Measurements from ENCODE around the gene APBB2. TPM values are rescaled to one million over a fixed set of nuclear protein-coding genes. Genes with fewer than 3 reads are reported as not detected.

APBB2 gene
- total and polyA plus RNA-seq, 3 donors from 2014 or later, result 19.7 to 77.9 (median 59.8) TPM

- no peak overlapping the region for H3K4me3 ChIP-seq
- DNase-seq, result peak; percentile 14
- no peaks in the 10 kb centered on the region for H3K36me3 ChIP-seq (ENCODE audit: low read depth, missing control alignments)
These were observed 384.8 kb downstream of the APBB2 start for GRCh38 chr4:40829586-40829985.

GRCh38 chr4:40828661-40829060 lies 385.7 kb downstream of the APBB2 start:
- H3K4me1 ChIP-seq, result no peaks in the 10 kb centered on the region
- DNase-seq, result peak; percentile 7
- H3K27me3 ChIP-seq, result no peaks in the 10 kb centered on the region
- WGBS, 2 donors, result 91 to 94% methylated on average over 9 of the region's 9 CpGs
- intact Hi-C loops (cut with DNase I; ENCODE audit: low total_unique reads), result no loop called here
- H3K36me3 ChIP-seq (ENCODE audit: low read depth, missing control alignments), result no peaks in the 10 kb centered on the region
- H3K9me3 ChIP-seq, result no peaks in the 10 kb centered on the region
- H3K4me3 ChIP-seq, result no peak overlapping the region
- TF ChIP-seq CTCF (IDR thresholded peaks at IDR 0.05), result no peak
- no peak for TF ChIP-seq POLR2A (IDR thresholded peaks at IDR 0.05)
- H3K27ac ChIP-seq, result no peak overlapping the region

More at GRCh38 chr4:40829586-40829985, 384.8 kb downstream of the APBB2 start:
- Histone ChIP-seq H3K27ac (no peak overlapping the region), H3K27me3 (no peaks in the 10 kb centered on the region), H3K9me3 (no peaks in the 10 kb centered on the region), H3K4me1 (no peaks in the 10 kb centered on the region)
- intact Hi-C loops (cut with DNase I; ENCODE audit: low total_unique reads), result no loop called here
- TF ChIP-seq CTCF (IDR thresholded peaks at IDR 0.05) (no peak), POLR2A (IDR thresholded peaks at IDR 0.05) (no peak)
- 87 to 88% methylated on average over 4 of the region's 4 CpGs for WGBS, 2 donors

DNA sequence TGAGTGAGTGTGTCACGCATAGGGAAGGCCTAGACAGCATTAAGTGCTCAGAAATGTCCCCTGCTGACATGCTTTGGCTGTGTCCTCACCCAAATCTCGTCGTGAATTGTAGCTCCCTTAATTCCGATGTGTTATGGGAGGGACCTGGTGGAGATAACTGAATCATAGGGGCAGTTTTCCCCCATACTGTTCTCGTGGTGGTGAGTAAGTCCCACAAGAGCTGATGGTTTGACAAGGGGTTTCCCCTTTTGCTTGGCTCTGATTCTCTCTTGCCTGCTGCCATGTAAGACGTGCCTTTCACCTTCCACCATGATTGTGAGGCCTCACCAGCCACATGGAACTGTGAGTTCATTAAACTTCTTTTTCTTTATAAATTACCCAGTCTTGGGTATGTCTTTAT lies 386.6 kb downstream of the APBB2 start:
- Histone ChIP-seq H3K27me3 (no peaks in the 10 kb centered on the region), H3K4me1 (no peaks in the 10 kb centered on the region), H3K27ac (no peak overlapping the region), H3K36me3 (ENCODE audit: low read depth, missing control alignments) (no peaks in the 10 kb centered on the region), H3K9me3 (no peaks in the 10 kb centered on the region), H3K4me3 (no peak overlapping the region)
- TF ChIP-seq POLR2A (IDR thresholded peaks at IDR 0.05) (no peak), CTCF (IDR thresholded peaks at IDR 0.05) (no peak)
- 91 to 96% methylated on average over 6 of the region's 6 CpGs for WGBS, 2 donors
- DNase-seq, result no peak
- intact Hi-C loops (cut with DNase I; ENCODE audit: low total_unique reads), result no loop called here

- no peaks in the 10 kb centered on the region for H3K36me3 ChIP-seq (ENCODE audit: low read depth, missing control alignments)
- no peak for TF ChIP-seq CTCF (IDR thresholded peaks at IDR 0.05)
- TF ChIP-seq POLR2A (IDR thresholded peaks at IDR 0.05), result no peak
- no peaks in the 10 kb centered on the region for H3K9me3 ChIP-seq
- no peak for DNase-seq
- H3K4me1 ChIP-seq, result no peaks in the 10 kb centered on the region
- 76 to 78% methylated on average over 5 of the region's 5 CpGs for WGBS, 2 donors
- H3K27ac ChIP-seq, result no peak overlapping the region
- intact Hi-C loops (cut with DNase I; ENCODE audit: low total_unique reads), result no loop called here
- H3K27me3 ChIP-seq, result no peaks in the 10 kb centered on the region
- no peak overlapping the region for H3K4me3 ChIP-seq
These were observed 387.5 kb downstream of the APBB2 start for GRCh38 chr4:40826821-40827220.

DNA sequence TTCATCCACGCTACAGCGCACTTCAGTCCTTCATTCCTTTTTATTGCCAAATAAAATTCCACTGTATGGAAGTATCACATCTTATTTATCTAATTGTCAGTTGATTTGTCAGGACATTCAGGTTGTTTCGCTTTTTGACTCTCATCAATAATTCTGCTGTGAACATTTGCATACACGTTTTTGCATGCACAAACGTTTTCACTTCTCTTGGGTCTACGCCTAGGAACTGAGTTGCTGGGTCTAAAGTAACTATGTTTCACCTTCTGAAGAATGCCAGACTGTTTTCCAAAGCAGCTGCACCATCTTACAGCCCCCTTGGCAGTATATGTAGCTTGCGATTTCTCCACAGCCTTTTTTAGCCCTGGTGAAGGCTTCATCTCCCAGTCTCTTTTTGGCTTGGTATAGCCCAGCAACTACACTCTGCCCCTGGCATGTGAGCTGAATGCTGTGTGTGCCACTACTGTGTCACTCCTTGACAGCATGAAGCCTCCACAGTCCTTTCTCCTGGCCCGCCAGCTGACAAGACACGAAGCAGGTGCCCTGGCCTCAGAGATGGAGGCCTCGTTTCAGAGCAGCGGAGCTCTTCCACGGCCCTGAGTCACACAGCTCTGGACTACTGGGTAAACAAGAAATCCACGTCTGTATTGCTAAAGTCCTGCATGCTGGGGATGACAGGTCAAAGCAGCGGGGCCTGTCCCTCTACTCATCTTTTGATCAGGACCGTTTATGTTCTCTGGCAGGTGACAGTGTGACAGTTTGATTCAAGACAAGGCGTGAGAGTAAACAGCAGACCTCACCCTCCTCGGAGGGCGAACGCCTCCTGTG lies 389.1 kb downstream of the APBB2 start:
- no peaks in the 10 kb centered on the region for H3K4me1 ChIP-seq
- intact Hi-C loops (cut with DNase I; ENCODE audit: low total_unique reads), result no loop called here
- no peaks in the 10 kb centered on the region for H3K27me3 ChIP-seq
- H3K36me3 ChIP-seq (ENCODE audit: low read depth, missing control alignments), result no peaks in the 10 kb centered on the region
- 81 to 83% methylated on average over 19 of the region's 19 CpGs for WGBS, 2 donors
- no peak for DNase-seq
- TF ChIP-seq CTCF (IDR thresholded peaks at IDR 0.05) (no peak), POLR2A (IDR thresholded peaks at IDR 0.05) (no peak)
- no peak overlapping the region for H3K4me3 ChIP-seq
- no peak overlapping the region for H3K27ac ChIP-seq
- no peaks in the 10 kb centered on the region for H3K9me3 ChIP-seq
